Measurements from ENCODE around the gene ZNF646.
A peak's percentile ranks its signal among the peaks of the same experiment; 100 is the strongest.
"Not testable (repeated sequence)": the region's sequence is repeated elsewhere in the genome, so short reads cannot be mapped to it uniquely, and the experiment has no call there.

Gene ZNF646

DNA sequence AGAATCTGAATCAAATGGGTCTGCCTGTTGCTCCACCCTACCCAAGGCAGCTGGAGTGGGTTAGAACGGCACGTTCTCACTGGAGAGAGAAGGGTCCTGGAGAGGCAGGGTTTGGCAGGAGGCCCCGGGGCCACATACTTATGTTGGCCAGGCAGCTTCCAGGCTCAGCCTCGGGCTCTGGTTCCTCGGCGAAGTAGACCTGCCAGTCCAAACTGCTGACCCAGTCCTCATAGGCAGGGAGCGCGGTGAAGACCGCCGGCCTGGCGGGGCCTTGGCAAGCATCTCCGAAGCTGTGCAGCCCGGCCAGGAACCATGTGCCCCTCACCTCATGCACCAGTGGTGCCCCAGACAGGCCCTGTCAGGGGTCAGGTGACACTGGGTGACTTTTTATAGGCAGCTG is 9.8 kb downstream of the ZNF646 start:
- no peak for DNase-seq (ENCODE audit: low read depth)

DNA sequence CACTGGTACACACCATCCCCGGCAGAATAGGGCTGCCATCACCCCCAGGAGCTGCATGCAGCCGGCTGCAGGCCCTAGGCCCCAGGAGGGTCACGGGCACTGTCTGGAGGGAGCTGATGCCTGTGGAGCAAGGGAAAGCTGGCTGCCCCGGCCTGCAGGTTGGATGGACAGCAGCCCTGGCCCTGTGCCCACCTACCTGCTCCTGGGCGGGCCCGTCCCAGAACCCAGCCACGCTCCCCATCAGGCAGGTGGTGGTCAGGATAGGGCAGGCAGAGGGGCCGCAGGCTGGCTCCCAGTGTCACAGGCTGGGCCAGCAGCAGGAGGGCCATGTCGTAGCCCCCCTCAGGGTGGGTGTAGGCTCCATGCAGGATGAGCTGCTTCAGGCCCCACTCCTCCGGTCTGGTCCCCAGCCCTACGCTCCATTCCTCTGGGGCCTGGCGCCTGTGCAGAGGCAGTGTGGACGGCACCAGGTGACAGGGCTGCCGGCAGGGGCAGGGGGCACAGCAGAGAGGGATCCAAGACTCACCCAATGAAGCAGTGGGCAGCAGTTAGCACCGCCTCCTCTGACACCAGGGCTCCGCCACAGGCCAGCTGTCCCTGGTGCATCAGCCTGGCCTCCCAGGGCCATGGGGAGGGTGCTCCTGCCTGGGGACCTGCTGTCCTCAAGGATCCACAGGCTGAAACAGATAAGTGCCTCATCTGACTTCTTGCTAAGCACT is 10.5 kb downstream of the ZNF646 start:
- no peak for DNase-seq (ENCODE audit: low read depth)

DNA sequence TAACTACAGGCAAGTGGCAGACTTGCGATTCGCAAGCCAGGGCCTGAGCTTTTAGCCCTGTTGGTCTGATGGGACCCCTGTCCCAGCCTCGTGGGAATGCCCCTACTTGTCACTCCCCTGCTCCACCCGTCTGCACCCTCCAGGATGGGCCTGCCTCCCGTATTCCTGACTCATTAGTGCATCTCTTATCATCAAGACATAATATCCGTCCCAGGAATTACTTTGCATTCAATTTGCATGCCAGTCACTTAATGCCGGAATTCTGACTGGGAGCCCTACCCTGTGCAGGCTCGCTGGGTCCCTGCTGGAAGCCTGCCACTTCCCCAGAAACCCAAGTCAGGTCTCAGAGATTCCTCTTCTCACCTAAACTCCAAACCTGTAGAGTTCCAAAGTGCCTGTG is 11.2 kb downstream of the ZNF646 start:
- no peak for DNase-seq (ENCODE audit: low read depth)

DNA sequence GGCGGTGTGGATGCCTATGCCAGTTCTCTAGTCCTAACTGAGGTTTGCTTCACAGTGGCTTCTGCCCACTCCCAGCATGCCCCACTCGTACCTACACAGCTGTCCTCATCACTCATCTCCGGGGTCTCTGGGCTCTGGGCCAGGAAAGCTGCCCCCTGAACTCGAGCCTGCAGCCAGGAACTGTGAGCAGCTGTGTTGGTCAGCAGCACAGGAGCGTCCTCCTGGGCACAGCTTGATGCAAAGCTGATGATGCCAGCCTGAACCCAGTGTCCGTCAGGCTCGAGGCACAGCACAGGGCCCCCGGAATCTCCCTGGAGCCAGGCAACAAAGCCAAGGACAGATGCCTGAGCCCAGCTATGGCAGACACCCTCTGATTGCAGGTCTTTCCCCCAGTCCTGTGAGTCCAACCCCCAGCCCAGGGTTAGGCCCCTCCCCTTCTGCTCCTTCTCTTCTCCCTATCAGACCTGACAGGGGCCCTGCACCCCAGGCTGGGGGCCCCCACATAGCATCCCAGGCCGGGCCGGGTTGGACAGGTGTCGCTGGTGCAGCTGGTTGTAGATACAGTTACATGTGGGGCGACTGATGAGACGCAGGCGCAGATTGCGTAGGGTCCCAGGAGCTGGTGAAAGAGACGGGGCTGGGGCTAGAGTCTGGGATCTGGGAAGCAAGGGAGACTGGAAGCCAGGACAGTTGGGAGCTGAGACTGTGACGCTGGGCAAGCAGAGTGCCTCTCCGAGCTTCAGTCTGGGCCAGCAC is 11.8 kb downstream of the ZNF646 start:
- DNase-seq (ENCODE audit: low read depth), result no peak

DNA sequence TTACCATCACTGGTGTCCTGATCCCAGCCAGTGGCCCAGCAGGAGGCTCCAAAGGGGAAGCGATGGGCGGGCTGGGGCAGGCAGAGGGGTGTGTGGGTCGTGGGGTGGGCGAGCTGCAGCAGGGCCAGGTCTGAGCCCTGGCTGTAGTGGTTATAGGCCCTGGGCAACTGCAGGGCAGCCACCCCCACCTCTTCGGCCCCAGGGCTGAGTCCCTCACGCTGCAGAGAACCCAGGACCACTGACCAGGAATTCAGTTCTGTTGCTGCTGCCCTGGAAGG is 12.3 kb downstream of the ZNF646 start:
- DNase-seq (ENCODE audit: low read depth), result no peak

DNA sequence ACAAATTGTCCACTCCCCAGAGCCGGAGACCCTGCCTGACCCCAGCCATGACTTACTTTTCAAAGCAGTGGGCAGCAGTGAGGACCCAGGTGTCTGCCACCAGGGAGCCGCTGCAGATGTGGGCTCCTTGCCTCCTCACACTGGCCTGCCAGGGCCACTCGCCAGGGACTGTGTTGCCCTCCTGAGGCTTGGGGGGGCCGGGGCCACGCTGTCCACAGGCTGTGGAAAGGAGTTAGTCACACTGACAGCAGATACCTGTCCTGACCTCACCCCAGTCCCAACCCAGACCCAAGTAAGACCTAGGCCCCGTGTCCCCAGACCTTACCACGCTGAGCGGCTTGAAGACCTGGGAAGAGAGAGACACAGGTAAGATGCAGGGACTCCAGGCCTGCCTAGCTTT is 13.3 kb downstream of the ZNF646 start:
- DNase-seq (ENCODE audit: low read depth), result no peak

DNA sequence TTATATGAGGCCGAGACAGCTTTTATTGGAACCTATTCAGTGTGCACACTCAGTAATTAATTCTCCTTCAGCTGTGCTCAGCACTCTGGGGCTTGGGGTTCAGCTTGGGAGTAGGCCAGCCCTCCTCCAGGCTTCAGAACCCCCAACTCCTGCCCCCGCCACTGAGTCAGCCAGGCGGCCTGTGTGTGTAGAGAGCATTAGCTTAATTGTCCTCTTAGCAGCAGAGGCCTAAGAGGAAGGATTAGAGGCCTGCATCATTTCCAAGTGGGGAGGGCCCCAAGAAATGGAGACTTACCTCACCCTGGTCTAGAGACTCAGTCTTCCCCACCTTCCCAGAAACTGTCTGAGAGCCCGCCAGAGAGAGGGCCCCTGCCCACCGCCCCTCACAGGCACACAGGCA is 13.7 kb downstream of the ZNF646 start:
- no peak for DNase-seq (ENCODE audit: low read depth)

DNA sequence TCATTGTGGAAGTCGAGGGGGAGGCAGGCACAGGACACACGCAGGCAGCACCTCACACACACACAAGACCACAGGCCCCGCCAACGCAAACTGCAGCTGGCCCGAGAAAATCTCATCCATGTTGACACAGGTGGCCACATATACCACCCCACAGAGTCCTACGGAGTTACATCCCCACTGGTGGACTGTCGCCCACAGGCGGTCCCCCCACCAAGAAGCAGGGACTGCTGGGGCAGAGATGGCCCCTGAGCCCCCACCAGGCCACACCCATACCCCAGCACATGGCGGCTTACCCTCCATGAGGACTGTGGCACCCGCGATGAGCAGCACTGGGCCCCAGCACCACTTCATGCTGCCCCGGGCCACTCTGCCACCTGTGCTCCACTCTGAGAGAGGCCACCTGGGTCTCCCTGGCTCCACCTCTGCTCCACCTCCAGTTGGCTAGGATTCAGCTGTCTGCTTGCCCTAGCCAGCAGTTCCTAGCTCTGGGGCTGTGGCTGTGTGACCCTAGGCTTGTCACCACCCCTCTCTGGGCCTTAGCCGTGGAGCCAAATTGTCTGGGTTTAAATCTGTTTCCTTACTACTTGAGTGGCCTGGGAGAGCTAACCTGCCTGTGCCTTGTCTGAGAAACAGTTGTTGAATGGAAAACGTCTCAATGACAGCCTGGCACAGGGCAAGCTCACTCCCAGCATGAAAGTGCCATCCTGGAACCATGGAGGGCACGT is 14.4 kb downstream of the ZNF646 start, which contains the start of gene PRSS53:
PRSS53 (minus strand) TSS at position 485 of the 725 bp plus-strand sequence; CDS start at position 351, 134 bp downstream.
- DNase-seq (ENCODE audit: low read depth), result no peak

DNA sequence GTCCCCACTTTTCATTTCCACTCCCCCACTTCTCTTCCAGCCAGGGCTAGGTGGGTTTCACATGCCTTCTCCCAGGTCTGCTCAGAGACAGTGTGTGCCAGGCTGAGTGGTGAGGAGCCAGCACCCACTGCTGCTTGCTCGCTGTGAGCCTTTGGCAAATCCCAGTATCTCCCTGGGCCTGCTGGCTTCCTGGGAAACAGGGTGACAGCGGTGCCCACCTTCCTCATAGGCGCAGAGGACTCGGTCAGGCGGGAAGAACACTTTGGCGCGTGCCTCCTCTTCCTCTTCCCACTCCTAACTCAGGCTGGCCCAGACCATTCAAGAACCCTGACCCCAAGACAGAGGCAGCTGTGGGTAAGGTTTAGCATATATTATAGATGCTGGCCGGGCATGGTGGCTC is 15.0 kb downstream of the ZNF646 start:
- DNase-seq (ENCODE audit: low read depth), result no peak

DNA sequence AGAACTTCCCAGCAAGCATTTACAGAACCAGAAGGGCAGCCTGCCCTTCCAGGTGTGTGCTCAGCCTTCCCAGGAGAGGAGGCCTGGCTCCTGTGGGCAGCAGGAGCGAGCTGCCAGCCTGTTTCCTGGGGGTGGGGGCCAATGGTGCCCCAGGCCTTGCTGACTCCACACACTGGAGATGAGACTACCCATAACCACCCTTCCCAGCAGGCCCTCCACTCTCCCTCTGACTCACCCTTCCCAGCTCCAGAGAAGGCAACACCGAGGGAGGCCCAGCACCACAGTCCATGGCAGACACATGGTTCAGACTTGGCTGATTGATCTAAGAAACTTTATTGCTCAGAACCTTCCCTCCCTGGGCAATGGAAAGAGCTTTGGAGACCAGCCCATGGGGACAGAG is 16.3 kb downstream of the ZNF646 start:
- no peak for DNase-seq (ENCODE audit: low read depth)

DNA sequence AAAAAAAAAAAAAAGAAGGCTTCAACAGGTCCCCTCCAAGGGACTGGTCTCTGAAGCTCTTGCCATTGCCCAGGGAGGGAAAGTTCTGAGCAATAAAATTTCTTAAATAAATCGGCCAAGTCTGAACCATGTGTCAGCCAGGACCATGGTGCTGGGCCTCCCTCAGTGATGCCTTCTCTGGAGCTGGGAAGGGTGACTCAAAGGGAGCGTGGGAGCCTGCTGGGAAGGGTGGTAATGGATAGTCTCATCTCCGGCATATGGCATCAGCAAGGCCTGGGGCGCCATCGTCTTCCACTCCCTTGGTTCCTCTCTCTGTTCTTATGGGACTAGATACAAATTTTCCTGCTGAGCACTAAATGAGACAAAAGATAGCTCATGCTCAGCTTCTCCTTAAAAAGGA is 18.1 kb downstream of the ZNF646 start:
- no peak for DNase-seq (ENCODE audit: low read depth)

DNA sequence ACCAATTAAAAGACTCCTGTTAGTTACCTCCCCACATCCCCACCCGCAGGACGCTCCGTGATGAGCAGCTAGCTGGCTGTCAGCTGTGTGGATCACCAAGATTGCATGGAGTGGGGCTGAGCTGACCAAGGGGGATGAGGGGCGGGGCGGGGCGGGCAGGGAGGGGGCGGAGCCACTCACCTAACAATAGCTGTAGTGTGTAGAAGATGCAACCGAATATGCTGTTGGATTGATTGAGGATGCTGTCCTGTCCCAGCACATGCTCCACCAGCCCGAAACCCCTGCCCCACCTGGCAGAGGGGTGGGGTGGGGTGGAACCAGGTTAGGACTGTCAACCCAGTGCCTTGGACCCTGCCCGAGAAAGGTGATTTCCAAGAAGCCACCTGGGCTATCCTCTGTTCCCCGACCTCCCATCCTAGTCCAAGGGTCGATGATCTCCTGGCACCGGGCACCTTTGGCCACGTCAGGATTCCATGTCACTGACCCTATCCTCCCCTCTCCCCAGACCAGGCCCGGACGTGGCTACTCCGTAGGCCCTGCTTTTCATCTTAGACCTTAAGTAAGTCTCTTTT is 19.0 kb downstream of the ZNF646 start:
- DNase-seq (ENCODE audit: low read depth), result no peak

DNA sequence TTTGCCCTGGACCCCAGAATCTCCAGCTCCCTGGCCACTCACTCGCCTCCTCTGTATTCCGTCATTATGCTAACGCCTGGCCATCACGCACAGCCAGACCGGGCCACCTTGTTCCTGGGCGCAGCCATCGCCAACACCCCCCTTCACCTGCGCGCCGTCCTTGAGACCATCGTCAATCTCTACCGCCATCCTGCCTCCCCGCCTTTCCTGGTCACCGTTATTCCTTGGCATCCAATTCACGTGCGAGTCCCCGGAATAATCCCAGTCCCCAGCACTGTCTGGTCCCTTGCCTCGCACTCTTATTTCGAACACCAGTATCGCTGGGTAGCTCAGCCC is 19.8 kb downstream of the ZNF646 start:
- DNase-seq (ENCODE audit: low read depth), result no peak

DNA sequence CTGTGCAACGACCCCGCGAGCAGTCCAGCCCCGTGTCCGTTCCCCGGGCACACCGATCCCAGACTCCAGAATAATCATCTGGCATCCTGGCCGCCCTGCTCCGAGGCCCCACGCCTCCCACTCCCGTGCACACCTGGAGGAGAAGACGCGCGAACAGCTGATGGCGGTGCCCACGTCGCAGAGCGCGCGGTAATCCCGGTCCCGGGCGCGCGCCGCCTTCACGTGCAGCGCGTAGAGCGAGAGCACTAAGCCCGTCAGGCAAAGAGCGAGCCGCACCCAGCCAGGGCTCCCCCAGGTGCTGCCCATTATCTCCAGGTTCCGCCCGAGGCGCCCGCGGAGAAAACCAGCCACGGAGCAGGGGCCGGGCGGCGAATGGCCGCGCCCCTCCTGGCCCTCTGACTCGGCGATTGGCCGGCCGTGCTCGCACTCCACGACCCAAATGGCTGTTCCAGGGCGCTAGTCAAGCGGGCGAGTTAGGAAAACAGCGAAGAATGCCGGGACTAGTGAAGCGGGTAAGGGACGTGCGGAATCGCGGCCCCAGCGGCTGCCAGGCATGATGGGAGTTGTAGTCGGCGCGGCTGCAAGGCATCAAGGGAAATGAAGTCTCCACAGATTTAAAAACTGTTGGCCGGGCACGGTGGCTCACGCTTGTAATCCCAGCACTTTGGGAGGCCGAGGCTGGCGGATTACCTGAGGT is 20.4 kb downstream of the ZNF646 start, which contains the start of gene VKORC1:
VKORC1 (minus strand) TSS at position 374 of the 697 bp plus-strand sequence; CDS start at position 306, 68 bp downstream.
- peak; percentile 83 for DNase-seq (ENCODE audit: low read depth)

DNA sequence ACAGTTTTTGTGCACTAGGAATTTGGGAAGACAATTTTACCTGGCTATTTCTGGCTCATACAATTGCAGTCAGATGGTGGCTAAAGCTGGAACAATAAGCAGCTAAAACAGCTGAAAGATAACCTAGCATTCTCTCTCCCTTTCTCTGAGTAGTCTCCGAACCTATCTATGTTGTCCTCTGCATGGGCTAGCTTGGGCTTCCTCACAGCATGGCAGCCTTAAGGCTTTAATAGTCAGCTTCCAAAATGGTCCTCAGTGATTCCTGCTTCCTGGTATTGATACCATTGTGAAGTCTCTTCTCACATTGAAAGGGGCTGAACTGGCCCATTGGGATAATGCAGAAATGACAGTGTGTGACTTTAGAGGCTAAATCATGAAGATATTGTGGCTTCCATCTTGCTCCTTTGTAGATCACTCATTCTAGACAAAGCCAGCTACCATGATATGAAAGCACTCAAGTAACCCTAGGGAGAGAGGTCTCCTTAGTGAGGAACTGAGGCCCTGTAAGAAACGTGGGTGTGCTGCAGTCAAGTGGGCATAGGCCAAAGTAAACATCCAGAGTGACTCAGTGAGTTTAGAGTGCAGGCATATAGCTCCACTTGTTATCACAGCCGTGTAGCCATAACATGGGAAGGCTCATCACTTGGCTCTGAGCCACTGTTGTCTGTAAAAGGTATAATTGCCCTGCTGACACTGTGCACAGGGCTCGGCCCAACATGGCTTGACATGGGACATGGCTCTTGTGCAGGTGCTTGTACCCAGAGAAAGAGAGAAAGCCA is 25.8 kb downstream of the ZNF646 start:
- no peak for DNase-seq (ENCODE audit: low read depth)

DNA sequence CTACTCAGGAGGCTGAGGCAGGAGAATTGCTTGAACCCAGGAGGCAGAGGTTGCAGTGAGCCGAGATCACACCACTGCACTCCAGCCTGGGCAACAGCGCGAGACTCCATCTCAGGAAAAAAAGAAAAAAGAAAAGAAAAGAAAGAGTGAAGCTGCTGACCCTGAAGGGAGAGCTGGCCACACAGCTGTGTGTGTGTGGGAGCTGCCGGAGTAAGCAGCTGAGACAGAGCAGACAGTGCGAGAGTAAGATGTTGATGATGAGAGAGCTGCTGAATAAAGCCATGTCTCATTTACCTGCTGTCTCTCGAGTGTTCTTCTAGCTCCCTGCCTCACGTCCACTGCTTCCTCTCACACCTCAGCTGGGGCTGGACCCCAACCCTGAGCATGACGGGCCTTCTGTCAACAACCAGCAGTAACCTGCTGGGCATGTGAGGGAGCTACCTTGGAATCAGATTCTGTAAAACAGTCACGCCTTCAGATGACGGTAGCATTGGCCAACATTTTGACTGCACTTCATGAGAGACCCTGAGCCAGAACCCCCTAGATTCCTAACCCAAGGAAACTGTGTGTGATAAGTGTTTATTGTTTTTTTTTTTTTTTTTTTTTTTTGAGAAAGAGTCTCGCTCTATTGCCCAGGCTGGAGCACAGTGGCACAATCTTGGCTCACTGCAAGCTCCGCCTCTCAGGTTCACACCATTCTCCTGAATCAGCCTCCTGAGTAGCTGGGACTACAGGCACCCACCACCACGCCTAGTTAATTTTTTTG is 26.8 kb downstream of the ZNF646 start:
- DNase-seq (ENCODE audit: low read depth), result not testable (repeated sequence)

DNA sequence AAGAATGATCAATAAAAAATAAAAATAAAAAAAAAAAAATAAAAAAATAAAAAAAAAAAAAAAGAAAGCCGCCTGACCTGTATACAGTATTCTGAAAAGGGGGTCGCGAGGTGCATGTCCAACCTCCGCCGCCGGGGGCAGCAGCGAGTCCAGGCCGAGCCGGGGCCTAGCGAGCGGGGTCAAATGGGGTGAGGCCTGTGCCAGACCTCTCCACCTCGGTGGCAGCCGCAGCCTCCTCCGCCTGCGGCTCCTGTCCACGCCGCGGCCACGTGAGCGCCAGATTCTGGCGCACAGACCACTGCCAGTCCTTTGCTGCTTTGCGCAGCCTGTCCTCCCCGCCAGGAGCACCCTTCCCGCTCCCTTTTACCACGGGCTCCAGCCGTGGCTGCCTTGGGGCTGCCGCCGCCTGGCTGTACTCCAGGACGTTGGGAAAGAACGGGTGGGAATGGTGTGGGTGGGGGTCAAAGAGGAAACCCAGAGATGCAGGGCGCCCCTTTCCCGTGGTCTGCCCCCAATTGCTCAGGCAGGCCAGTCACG is 31.5 kb downstream of the ZNF646 start:
- DNase-seq (ENCODE audit: low read depth), result peak; percentile 77

DNA sequence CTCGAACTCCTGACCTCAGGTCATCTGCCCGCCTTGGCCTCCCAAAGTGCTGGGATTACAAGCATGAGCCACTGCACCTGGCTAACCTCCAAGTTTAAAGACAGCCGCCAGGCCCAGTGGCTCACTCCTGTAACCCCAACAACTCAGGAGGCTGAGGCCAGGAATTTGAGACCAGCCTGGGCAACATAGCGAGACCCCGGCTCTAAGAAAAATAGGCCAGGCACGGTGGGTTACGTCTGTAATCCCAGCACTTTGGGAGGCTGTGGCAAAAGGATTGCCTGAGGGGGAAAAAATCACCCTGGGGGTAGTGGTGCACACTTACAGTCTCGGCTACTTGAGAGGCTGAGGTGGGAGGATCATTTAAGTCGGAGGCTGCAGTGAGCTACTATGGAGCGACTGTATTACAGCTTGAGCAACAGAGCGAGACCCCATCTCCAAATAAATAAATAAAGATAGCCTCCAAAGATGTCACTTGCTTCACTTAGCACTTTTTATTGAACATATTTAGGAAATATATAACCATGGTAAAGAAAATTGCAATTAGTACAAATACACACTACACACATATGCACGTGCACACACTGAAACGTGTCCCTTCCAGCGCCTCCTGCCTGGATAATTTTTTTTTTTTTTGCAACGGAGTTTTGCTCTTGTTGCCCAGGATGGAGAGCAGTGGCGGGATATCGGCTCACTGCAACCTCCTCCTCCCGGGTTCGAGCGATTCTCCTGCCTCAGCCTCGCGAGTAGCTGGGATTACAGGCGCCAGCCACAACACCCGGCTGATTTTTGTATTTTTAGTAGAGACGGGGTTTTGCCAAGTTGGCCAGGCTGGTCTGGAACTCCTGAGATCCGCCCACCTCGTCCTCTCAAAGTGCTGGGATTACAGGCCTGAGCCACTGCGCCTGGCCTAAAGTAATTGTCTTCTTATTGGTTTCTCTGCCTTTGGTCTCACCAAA is 32.6 kb downstream of the ZNF646 start:
- DNase-seq (ENCODE audit: low read depth), result no peak

DNA sequence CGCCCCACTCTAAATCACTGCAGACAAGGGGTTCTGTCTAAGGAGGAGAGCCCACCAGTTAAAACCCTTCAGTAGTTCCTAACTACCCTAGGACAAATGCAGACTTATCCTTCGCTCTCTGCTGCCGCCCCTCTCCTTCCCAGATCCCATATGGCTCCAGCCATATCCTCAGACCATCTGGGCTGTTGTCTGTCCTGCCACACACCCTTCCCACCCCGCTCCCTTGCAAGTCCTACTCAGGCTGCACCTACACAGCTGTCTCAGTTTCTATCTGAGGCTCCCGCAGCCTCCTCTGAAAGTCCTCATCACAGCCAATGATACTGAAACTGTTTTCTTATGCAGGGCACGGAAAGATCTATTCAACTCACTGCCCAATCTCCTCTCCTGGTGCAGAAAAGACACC is 33.2 kb downstream of the ZNF646 start:
- no peak for DNase-seq (ENCODE audit: low read depth)

All from stimulated activated CD8-positive, alpha-beta memory T cell treated with anti-CD3 and anti-CD28 coated beads, Interleukin-4, amount 100 ng/mL, for 24 hours (primary cell).